ENCODE data around the gene FOXL3.

FOXL3 gene

DNA sequence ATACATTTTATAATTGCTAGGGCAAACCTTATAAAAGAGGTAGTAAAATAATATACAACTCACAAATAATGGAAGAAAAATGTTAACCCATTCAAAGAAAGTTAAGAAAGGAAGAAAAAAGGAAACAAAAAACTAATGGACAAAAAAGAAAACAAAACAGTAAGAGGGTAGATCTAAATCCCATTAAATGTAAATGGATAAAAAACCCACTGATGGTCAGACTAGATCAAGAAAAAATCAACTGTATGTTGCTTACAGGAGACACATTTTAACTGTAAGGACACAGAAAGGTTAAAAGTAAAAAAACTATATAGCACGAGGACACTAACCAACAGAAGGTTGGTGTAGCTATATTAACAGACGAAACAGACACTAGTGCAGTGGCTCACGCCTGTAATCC is 18.0 kb downstream of the FOXL3 start:
- Histone ChIP-seq H3K4me2 (ENCODE audit: insufficient read depth, low read length) (no peak overlapping the region), H3K9ac (ENCODE audit: low read depth, low read length) (no peak overlapping the region), H4K20me1 (ENCODE audit: insufficient read depth, low read length) (no peaks in the 10 kb centered on the region), H3K4me3 (ENCODE audit: low read depth in 1 of 2, low read length in 2 of 2) (no peak overlapping the region), H2AFZ (ENCODE audit: low read depth, low read length) (no peak overlapping the region), H3K36me3 (ENCODE audit: insufficient read depth, low read length) (no peaks in the 10 kb centered on the region), H3K27ac (ENCODE audit: low read length) (no peak overlapping the region), H3K9me3 (ENCODE audit: insufficient read depth, low read length, severe bottlenecking) (no peaks in the 10 kb centered on the region), H3K27me3 (ENCODE audit: insufficient read depth, low read length, poor library complexity) (peaks cover 9% of the 10 kb centered on the region), H3K4me1 (ENCODE audit: insufficient read depth, low read length) (no peaks in the 10 kb centered on the region), H3K79me2 (ENCODE audit: insufficient read depth, low read length) (no peaks in the 10 kb centered on the region)
- ATAC-seq (ENCODE audit: insufficient read depth, low read depth), result no peak
- no peak for DNase-seq
- TF ChIP-seq, protein P1, sequence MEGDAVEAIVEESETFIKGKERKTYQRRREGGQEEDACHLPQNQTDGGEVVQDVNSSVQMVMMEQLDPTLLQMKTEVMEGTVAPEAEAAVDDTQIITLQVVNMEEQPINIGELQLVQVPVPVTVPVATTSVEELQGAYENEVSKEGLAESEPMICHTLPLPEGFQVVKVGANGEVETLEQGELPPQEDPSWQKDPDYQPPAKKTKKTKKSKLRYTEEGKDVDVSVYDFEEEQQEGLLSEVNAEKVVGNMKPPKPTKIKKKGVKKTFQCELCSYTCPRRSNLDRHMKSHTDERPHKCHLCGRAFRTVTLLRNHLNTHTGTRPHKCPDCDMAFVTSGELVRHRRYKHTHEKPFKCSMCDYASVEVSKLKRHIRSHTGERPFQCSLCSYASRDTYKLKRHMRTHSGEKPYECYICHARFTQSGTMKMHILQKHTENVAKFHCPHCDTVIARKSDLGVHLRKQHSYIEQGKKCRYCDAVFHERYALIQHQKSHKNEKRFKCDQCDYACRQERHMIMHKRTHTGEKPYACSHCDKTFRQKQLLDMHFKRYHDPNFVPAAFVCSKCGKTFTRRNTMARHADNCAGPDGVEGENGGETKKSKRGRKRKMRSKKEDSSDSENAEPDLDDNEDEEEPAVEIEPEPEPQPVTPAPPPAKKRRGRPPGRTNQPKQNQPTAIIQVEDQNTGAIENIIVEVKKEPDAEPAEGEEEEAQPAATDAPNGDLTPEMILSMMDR (IDR thresholded peaks at IDR 0.05; ENCODE audit: borderline replicate concordance, extremely low read depth, low read length, poor library complexity, severe bottlenecking), result no peak
- TF ChIP-seq EZH2 (IDR thresholded peaks at IDR 0.05; ENCODE audit: borderline replicate concordance, low read depth, low read length, severe bottlenecking), result no peak

DNA sequence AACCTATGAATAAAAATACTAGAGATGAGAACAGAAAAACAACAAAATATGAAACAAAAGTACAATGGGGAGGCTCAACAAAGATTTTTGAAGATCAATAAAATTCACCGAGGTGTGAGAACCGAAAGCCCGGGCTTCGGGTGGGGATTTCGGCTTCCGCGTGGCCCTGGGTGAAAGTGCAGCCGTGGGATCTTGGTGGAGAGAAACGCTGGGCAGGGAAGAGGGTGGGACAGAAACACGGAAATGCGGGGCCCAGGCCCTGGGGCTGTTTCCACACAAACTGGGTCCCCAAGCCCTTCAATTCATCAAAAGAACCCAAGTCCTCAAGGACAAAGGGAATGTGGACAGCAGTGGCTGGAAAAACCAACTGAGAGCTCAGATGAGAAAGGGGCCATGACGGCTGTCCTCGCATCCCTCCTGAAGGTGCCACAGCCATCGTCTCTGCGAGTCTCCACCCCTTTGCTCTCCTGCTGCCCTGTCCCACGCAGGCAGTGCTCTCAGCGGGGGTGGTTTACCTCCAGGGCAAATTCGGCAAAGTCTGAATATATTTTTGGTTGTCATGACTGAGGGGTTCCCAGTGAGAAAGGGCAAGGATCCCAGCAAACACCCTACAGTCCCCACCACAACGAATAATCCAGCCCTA is 19.7 kb downstream of the FOXL3 start:
- H3K27ac ChIP-seq (ENCODE audit: low read length), result no peak overlapping the region
- no peaks in the 10 kb centered on the region for H3K36me3 ChIP-seq (ENCODE audit: insufficient read depth, low read length)
- H3K79me2 ChIP-seq (ENCODE audit: insufficient read depth, low read length), result no peaks in the 10 kb centered on the region
- H2AFZ ChIP-seq (ENCODE audit: low read depth, low read length), result no peak overlapping the region
- no peak for ATAC-seq (ENCODE audit: insufficient read depth, low read depth)
- DNase-seq, result no peak
- H3K9ac ChIP-seq (ENCODE audit: low read depth, low read length), result no peak overlapping the region
- H3K9me3 ChIP-seq (ENCODE audit: insufficient read depth, low read length, severe bottlenecking), result no peaks in the 10 kb centered on the region
- no peaks in the 10 kb centered on the region for H3K4me1 ChIP-seq (ENCODE audit: insufficient read depth, low read length)
- no peaks in the 10 kb centered on the region for H4K20me1 ChIP-seq (ENCODE audit: insufficient read depth, low read length)
- no peak overlapping the region for H3K4me3 ChIP-seq (ENCODE audit: low read depth in 1 of 2, low read length in 2 of 2)
- H3K27me3 ChIP-seq (ENCODE audit: insufficient read depth, low read length, poor library complexity), result peaks cover 15% of the 10 kb centered on the region
- TF ChIP-seq, protein P1 (IDR thresholded peaks at IDR 0.05; ENCODE audit: borderline replicate concordance, extremely low read depth, low read length, poor library complexity, severe bottlenecking), result no peak
- TF ChIP-seq EZH2 (IDR thresholded peaks at IDR 0.05; ENCODE audit: borderline replicate concordance, low read depth, low read length, severe bottlenecking), result no peak
- no peak overlapping the region for H3K4me2 ChIP-seq (ENCODE audit: insufficient read depth, low read length)

- TF ChIP-seq, protein P1 (IDR thresholded peaks at IDR 0.05; ENCODE audit: borderline replicate concordance, extremely low read depth, low read length, poor library complexity, severe bottlenecking), result no peak
- no peak for TF ChIP-seq EZH2 (IDR thresholded peaks at IDR 0.05; ENCODE audit: borderline replicate concordance, low read depth, low read length, severe bottlenecking)
- Histone ChIP-seq H4K20me1 (ENCODE audit: insufficient read depth, low read length) (no peaks in the 10 kb centered on the region), H3K9ac (ENCODE audit: low read depth, low read length) (no peak overlapping the region)
Measured at GRCh38 chr7:311131-311680, 21.2 kb downstream of the FOXL3 start.

More at GRCh38 chr7:311131-311680, 21.2 kb downstream of the FOXL3 start:
- Histone ChIP-seq H3K27ac (ENCODE audit: low read length) (no peak overlapping the region), H3K27me3 (ENCODE audit: insufficient read depth, low read length, poor library complexity) (peaks cover 15% of the 10 kb centered on the region), H3K4me1 (ENCODE audit: insufficient read depth, low read length) (no peaks in the 10 kb centered on the region), H3K36me3 (ENCODE audit: insufficient read depth, low read length) (no peaks in the 10 kb centered on the region), H3K4me3 (ENCODE audit: low read depth in 1 of 2, low read length in 2 of 2) (no peak overlapping the region), H3K9me3 (ENCODE audit: insufficient read depth, low read length, severe bottlenecking) (no peaks in the 10 kb centered on the region), H3K79me2 (ENCODE audit: insufficient read depth, low read length) (no peaks in the 10 kb centered on the region), H3K4me2 (ENCODE audit: insufficient read depth, low read length) (no peak overlapping the region), H2AFZ (ENCODE audit: low read depth, low read length) (no peak overlapping the region)
- DNase-seq (no peak), ATAC-seq (ENCODE audit: insufficient read depth, low read depth) (no peak)
